Loucy (cell line): ENCODE results near the gene NOX5.

Experiments
- H2AFZ ChIP-seq: fragments of 200-600 bp; sonication (generic); 2 replicates; pipeline ENCODE4 v1.6.0; 2016; ENCODE audit warnings: antibody characterized with exemption, mild to moderate bottlenecking, low read length, moderate library complexity
- H3F3A ChIP-seq: fragments of 200-600 bp; 2 replicates; pipeline ENCODE4 v1.6.0; 2016; ENCODE audit warnings: antibody characterized with exemption, low read depth, mild to moderate bottlenecking
- H3K27me3 ChIP-seq: fragments of 200-600 bp; sonication (generic); 2 replicates; pipeline ENCODE4 v1.6.1; 2014; ENCODE audit warnings: low read length, mild to moderate bottlenecking; ENCODE audit not compliant: insufficient read depth, poor library complexity, severe bottlenecking
- H3K36me3 ChIP-seq: fragments of 200-600 bp; sonication (generic); 2 replicates; pipeline ENCODE4 v1.6.1; 2016; ENCODE audit warnings: low read length; ENCODE audit not compliant: insufficient read depth
- H3K4me1 ChIP-seq: fragments of 200-600 bp; sonication (generic); 2 replicates; pipeline ENCODE4 v1.5.1; 2014; ENCODE audit warnings: low read length, mild to moderate bottlenecking; ENCODE audit not compliant: insufficient read depth, poor library complexity, severe bottlenecking
- H3K4me2 ChIP-seq: fragments of 200-600 bp; sonication (generic); 2 replicates; pipeline ENCODE4 v1.6.0; 2014; ENCODE audit warnings: antibody characterized with exemption, low read length, low read depth, mild to moderate bottlenecking; ENCODE audit not compliant: poor library complexity, severe bottlenecking
- H3K4me3 ChIP-seq: fragments of 200-600 bp; sonication (generic); 2 replicates; pipeline ENCODE4 v1.5.1; 2014; ENCODE audit warnings: low read length, mild to moderate bottlenecking, mixed read lengths; ENCODE audit not compliant: poor library complexity, severe bottlenecking
- H3K79me2 ChIP-seq: fragments of 200-600 bp; sonication (generic); 2 replicates; pipeline ENCODE4 v1.6.1; 2014; ENCODE audit warnings: low read length; ENCODE audit not compliant: insufficient read depth
- H3K9ac ChIP-seq: fragments of 200-600 bp; sonication (generic); 2 replicates; pipeline ENCODE4 v1.6.0; 2014; ENCODE audit warnings: mild to moderate bottlenecking, low read depth, low read length, moderate library complexity; ENCODE audit not compliant: poor library complexity, severe bottlenecking
- H3K9me2 ChIP-seq: fragments of 200-600 bp; sonication (generic); replicated peaks from 2 replicates; pipeline ENCODE4 v1.6.1; 2016; ENCODE audit warnings: low read depth, low read length, mixed read lengths
- H3K9me3 ChIP-seq: fragments of 200-600 bp; sonication (generic); 2 replicates; pipeline ENCODE4 v1.6.1; 2014; ENCODE audit warnings: mild to moderate bottlenecking, antibody characterized with exemption, low read length, low read depth; ENCODE audit not compliant: insufficient read depth
- H4K20me1 ChIP-seq: fragments of 200-600 bp; sonication (generic); 2 replicates; pipeline ENCODE4 v1.6.0; 2014; ENCODE audit warnings: antibody characterized with exemption, low read length, mild to moderate bottlenecking; ENCODE audit not compliant: insufficient read depth, poor library complexity, severe bottlenecking
- CTCF ChIP-seq: fragments of 200-600 bp; sonication (generic); conservative IDR thresholded peaks from 2 replicates; pipeline ENCODE4 v1.5.1; 2014; ENCODE audit warnings: mild to moderate bottlenecking, antibody characterized with exemption, low read length
- EZH2phosphoT487 ChIP-seq: fragments of 200-600 bp; IDR thresholded peaks from 2 replicates; pipeline ENCODE4 v1.6.1; 2018; ENCODE audit warnings: antibody characterized with exemption, mild to moderate bottlenecking, moderate library complexity, borderline replicate concordance

Gene NOX5

DNA sequence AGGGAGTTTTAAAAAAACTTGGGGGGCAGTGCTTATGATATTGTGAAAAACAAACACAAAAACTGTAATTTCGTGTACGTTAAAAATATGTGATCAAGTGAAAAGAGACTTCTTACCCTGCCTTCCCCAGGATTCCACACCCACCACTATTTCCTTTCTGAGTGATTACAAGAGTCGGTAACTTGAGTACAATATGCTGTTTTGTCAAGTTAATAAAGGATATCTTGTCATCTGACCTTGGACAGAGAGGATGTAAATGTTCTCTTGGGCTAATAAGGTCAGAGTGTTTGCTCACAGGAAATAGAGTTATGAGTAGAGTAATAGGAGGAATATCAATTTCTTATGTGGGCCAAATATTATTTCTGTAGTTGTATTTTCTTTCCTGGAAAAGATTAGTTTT is 68.1 kb downstream of the NOX5 start:
- Histone ChIP-seq H3K4me3 (no peak overlapping the region), H3F3A (no peaks in the 10 kb centered on the region), H3K27me3 (no peaks in the 10 kb centered on the region), H3K79me2 (no peaks in the 10 kb centered on the region), H3K36me3 (no peaks in the 10 kb centered on the region), H3K9me2 (no peaks in the 10 kb centered on the region), H3K4me1 (no peaks in the 10 kb centered on the region), H2AFZ (no peak overlapping the region), H3K4me2 (no peak overlapping the region), H3K9ac (no peak overlapping the region), H4K20me1 (no peaks in the 10 kb centered on the region), H3K9me3 (no peaks in the 10 kb centered on the region)
- TF ChIP-seq CTCF, result no peak
- no peak for TF ChIP-seq EZH2phosphoT487

GRCh38 chr15:69084404-69085030 is 70.0 kb downstream of the NOX5 start:
- H3K4me1 ChIP-seq, result no peaks in the 10 kb centered on the region
- H3K9me2 ChIP-seq, result no peaks in the 10 kb centered on the region
- H3K9ac ChIP-seq, result no peak overlapping the region
- H3K4me3 ChIP-seq, result no peak overlapping the region
- H4K20me1 ChIP-seq, result no peaks in the 10 kb centered on the region
- TF ChIP-seq EZH2phosphoT487 (no peak), CTCF (no peak)
- H3K27me3 ChIP-seq, result no peaks in the 10 kb centered on the region
- H3K79me2 ChIP-seq, result no peaks in the 10 kb centered on the region
- H3F3A ChIP-seq, result no peaks in the 10 kb centered on the region
- H3K36me3 ChIP-seq, result no peaks in the 10 kb centered on the region
- no peak overlapping the region for H3K4me2 ChIP-seq
- H2AFZ ChIP-seq, result no peak overlapping the region
- no peaks in the 10 kb centered on the region for H3K9me3 ChIP-seq

GRCh38 chr15:69085325-69086081 is 71.0 kb downstream of the NOX5 start:
- H3K4me2 ChIP-seq, result no peak overlapping the region
- H3K4me1 ChIP-seq, result no peaks in the 10 kb centered on the region
- H3K27me3 ChIP-seq, result no peaks in the 10 kb centered on the region
- no peak for TF ChIP-seq CTCF
- H2AFZ ChIP-seq, result no peak overlapping the region
- no peak overlapping the region for H3K9ac ChIP-seq
- no peaks in the 10 kb centered on the region for H3K79me2 ChIP-seq
- no peak overlapping the region for H3K4me3 ChIP-seq
- H4K20me1 ChIP-seq, result no peaks in the 10 kb centered on the region
- no peaks in the 10 kb centered on the region for H3F3A ChIP-seq
- H3K9me3 ChIP-seq, result no peaks in the 10 kb centered on the region
- H3K9me2 ChIP-seq, result no peaks in the 10 kb centered on the region
- no peaks in the 10 kb centered on the region for H3K36me3 ChIP-seq
